ENCODE data around the gene PUS3. TPM values are rescaled to one million over a fixed set of nuclear protein-coding genes. Genes with fewer than 3 reads are reported as not detected.

The PUS3 gene
- total RNA-seq, 1 experiment from 2014 or later, result 11.9 TPM

DNA sequence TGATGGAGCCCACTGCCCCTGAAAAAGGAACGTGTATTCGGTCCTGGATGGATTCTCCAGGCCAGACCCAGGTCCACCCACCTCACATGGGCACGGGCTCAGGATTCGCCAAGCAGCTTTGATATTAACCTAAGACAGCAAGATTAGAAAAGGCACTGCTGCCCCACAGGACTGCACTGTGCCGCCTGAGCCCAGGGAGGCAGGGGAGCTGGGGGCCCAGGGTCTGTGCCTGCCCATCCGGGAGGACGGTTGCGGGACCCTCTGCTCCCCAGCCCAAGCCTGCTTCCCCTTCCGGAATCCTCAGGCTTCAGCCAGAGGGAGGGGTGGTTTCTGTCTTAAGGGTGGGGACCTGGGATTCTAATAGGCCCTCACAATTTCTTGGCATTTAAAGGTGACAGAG, 29.3 kb upstream of the PUS3 start:
- Histone ChIP-seq H3K27ac (ENCODE audit: low read depth, low read length) (no peak overlapping the region), H3K27me3 (ENCODE audit: insufficient read depth, low read length) (0 out of 2 replicates have a peak, but pooled peaks cover 5% of the 10 kb centered on the region), H3K9me3 (ENCODE audit: control insufficient read depth in 1 of 2, insufficient read depth in 1 of 2, low read depth in 1 of 2, low read length in 2 of 2) (no peaks in the 10 kb centered on the region), H3K4me1 (ENCODE audit: control insufficient read depth in 1 of 2, insufficient read depth in 2 of 2, low read length in 2 of 2) (no peaks in the 10 kb centered on the region), H3K9me2 (ENCODE audit: insufficient read depth) (no peaks in the 10 kb centered on the region), H4K20me1 (ENCODE audit: insufficient read depth) (no peaks in the 10 kb centered on the region), H3K4me2 (ENCODE audit: low read length) (no peak overlapping the region), H2AFZ (ENCODE audit: low read depth, low read length, poor library complexity, severe bottlenecking) (no peak overlapping the region), H3K4me3 (replicated peaks in 1 of 2; ENCODE audit: low read depth in 1 of 2, low read length in 2 of 2) (no peak overlapping the region), H3K36me3 (ENCODE audit: control insufficient read depth in 1 of 2, insufficient read depth in 2 of 2, low read length in 2 of 2) (no peaks in the 10 kb centered on the region), H3K79me2 (ENCODE audit: insufficient read depth, low read length) (no peaks in the 10 kb centered on the region), H3K9ac (ENCODE audit: low read length) (no peak overlapping the region)
- ChIA-PET CTCF (interaction anchor here (1.3 kb wide), 1 partner anchor 10 kb away, joined by 3 read pairs; no protein-coding TSS in a partner anchor), RAD21 (ENCODE audit: low non-redundant PET in 1 of 2, low total read pairs in 2 of 2, uncharacterized antibody in 2 of 2, unreplicated experiment in 2 of 2) (no interaction called here), POLR2A (no interaction called here)
- no TSS peak for BruUV-seq (replicated peaks)
- TF ChIP-seq EZH2 (IDR thresholded peaks at IDR 0.05), result no peak
- no peak for TF ChIP-seq TCF7L2 (IDR thresholded peaks at IDR 0.05; ENCODE audit: borderline replicate concordance, extremely low read depth, insufficient read depth, insufficient read length)
- TF ChIP-seq EGR1 (IDR thresholded peaks at IDR 0.05; ENCODE audit: low read depth), result no peak
- no peak for TF ChIP-seq SP1 (IDR thresholded peaks at IDR 0.05; ENCODE audit: low read depth)
- TF ChIP-seq ZFX (IDR thresholded peaks at IDR 0.05), result no peak
- no peak for TF ChIP-seq EZH2phosphoT487 (IDR thresholded peaks at IDR 0.05; ENCODE audit: borderline replicate concordance)
- TF ChIP-seq, protein P1, sequence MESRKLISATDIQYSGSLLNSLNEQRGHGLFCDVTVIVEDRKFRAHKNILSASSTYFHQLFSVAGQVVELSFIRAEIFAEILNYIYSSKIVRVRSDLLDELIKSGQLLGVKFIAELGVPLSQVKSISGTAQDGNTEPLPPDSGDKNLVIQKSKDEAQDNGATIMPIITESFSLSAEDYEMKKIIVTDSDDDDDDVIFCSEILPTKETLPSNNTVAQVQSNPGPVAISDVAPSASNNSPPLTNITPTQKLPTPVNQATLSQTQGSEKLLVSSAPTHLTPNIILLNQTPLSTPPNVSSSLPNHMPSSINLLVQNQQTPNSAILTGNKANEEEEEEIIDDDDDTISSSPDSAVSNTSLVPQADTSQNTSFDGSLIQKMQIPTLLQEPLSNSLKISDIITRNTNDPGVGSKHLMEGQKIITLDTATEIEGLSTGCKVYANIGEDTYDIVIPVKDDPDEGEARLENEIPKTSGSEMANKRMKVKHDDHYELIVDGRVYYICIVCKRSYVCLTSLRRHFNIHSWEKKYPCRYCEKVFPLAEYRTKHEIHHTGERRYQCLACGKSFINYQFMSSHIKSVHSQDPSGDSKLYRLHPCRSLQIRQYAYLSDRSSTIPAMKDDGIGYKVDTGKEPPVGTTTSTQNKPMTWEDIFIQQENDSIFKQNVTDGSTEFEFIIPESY (IDR thresholded peaks at IDR 0.05; ENCODE audit: extremely low read depth, insufficient replicate concordance, low read length), result no peak
- no peak for TF ChIP-seq ELF1 (IDR thresholded peaks at IDR 0.05; ENCODE audit: borderline replicate concordance, low read depth)
- TF ChIP-seq JUND (IDR thresholded peaks at IDR 0.05), result no peak
- TF ChIP-seq, protein P2, sequence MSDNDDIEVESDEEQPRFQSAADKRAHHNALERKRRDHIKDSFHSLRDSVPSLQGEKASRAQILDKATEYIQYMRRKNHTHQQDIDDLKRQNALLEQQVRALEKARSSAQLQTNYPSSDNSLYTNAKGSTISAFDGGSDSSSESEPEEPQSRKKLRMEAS (IDR thresholded peaks at IDR 0.05), result no peak
- TF ChIP-seq, protein P3, sequence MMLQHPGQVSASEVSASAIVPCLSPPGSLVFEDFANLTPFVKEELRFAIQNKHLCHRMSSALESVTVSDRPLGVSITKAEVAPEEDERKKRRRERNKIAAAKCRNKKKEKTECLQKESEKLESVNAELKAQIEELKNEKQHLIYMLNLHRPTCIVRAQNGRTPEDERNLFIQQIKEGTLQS (IDR thresholded peaks at IDR 0.05), result no peak
- TF ChIP-seq FOSL1 (IDR thresholded peaks at IDR 0.05; ENCODE audit: low read depth), result no peak
- no peak for TF ChIP-seq RAD21 (IDR thresholded peaks at IDR 0.05; ENCODE audit: low read depth)
- TF ChIP-seq SRF (IDR thresholded peaks at IDR 0.05; ENCODE audit: low read depth), result no peak
- TF ChIP-seq YY1 (IDR thresholded peaks at IDR 0.05; ENCODE audit: extremely low read depth, insufficient replicate concordance, low read depth, low read length), result no peak
- TF ChIP-seq POLR2AphosphoS5 (IDR thresholded peaks at IDR 0.05; ENCODE audit: low read depth, low read length), result no peak
- no peak for TF ChIP-seq SIN3A (IDR thresholded peaks at IDR 0.05; ENCODE audit: low read depth)
- no peak for TF ChIP-seq CBX3 (IDR thresholded peaks at IDR 0.05; ENCODE audit: low read depth)
- no peak for TF ChIP-seq POLR2A (IDR thresholded peaks at IDR 0.05; ENCODE audit: borderline replicate concordance, extremely low read depth, insufficient read depth, insufficient read length)
- no peak for TF ChIP-seq CEBPB (IDR thresholded peaks at IDR 0.05; ENCODE audit: low read depth)
- intact Hi-C loops (cut with micrococcal nuclease), result no loop called here
- DNase-seq (ENCODE audit: low read depth, low spot score) (no peak), ATAC-seq (no peak)

Data from HCT116 (cell line).